Stimulated activated CD4-positive, alpha-beta T cell treated with anti-CD3 and anti-CD28 coated beads, Interleukin-2, amount 100 ng/mL, for 48 hours (primary cell): ENCODE measurements around the gene FLII.

ENCODE experiments used
- DNase-seq, 2 donors: peaks; one replicate each; pipeline ENCODE4 v3.0.0-alpha.2; 2020

Gene FLII

DNA sequence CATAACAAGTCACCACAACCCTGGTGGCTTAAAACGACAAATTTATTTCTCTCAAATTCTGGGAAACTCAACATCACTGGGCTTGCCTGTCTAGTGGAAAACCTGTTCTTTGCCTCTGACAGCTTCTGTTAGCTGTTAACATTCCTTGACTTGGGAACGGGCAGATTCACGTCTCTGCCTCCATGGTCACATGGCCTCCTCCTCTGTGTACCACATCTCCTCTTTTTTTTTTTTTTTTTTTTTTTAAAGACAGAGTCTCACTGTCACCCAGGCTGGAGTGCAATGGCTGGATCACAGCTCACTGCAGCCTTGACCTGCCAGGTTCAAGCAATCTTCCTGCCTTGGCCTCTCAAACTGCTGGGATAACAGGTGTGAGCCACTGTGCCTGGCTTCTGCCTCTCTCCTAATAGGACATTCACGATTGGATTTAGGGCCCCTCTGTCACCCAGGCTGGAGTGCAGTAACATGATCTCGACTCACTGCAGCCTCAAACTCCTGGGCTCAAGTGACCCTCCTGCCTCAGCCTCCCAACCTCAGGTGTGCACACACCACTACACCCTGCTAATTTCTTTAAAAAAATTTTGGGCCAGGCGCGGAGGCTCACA lies 44.8 kb downstream of the FLII start:
- DNase-seq = no peak

DNA sequence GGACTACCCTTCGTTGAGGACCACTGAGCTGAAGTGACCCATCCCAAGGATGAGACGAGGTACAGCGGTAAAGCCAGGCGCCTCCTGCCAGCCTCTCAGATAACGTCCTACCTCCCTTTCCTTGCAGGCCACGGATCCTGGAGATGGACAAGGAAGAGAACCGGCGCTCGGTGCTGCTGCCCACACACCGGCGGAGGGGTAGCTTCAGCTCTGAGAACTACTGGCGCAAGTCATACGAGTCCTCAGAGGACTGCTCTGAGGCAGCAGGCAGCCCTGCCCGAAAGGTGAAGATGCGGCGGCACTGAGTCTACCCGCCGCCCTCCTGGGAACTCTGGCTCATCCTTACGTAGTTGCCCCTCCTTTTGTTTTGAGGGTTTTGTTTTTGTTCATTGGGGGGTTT lies 50.4 kb downstream of the FLII start:
- DNase-seq = no peak

DNA sequence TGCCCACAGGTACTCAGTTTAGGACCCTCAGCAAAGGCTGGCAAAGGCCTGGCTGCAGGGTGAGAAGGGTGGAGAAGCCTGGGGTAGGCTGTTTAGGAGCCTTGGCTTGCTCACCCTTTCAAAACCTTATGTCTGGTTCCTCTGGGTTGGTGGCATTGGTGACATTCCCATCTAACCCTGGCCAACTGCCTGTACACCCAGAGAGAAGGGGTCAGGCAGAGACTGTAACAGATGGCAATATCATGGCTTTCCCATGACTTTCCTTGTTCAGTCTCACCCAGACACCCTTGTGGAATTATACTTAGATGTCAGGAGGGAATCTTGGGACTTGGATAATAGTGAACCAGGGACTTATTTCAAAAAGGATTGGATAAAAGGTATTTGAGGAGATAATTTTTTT lies 51.6 kb downstream of the FLII start:
- DNase-seq = no peak

DNA sequence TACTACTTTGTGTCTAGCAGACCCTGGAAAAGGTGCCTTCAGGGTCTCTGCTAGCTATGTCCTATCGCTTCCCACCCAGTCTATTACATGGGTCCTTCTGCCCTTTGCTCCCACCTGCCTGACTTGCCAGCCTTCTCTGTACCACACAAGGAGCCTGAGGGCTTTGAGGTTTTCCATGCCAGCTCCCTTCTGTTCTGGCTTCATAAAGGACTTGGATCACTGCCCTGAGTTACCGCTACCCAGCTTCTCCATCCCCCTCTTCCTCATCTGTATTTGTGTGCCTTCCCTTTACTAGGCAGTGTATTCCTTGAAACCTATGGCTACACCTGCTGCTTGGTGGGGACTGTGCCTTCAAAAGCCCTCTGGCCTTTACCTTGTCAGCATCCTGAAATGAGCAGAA lies 52.7 kb downstream of the FLII start:
- DNase-seq = no peak

DNA sequence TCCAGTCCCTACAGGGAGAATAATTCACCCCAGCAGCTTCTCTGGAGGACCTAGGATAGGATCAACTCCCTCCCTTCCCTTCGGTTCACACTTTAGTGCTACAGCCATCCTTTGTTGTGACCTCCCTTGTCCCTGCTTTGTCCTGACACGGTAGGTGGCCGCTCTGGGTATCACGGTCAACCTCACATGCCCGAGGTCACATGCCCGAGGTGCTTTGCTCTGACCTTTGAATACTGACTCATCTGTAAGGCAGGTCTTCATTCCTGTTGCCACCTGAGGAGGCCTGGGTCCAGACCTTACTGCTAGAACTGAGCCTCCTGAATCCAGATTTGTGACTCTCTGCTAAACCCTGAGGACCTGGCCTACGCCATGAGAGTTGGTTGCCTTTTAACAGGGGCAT lies 55.2 kb downstream of the FLII start:
- no peak for DNase-seq

DNA sequence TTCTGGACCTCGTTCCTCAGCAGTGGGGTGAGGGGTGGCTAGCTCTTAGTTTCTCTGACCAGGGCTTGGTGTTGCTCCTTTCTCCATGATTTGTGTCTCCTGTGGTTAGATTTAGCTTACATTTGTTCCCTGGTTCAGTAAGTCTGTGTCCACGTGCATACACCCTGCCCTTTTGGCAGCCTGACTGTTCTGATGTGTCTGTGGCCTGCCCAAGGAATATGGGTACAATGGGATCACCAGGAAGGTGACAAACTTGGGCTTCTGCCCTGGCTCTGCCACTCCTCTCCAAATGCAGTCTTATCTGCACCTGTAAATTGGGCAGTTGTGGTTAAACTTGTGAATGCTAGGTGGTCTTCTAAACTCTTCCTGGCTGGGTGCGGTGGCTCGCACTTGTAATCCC lies 57.4 kb downstream of the FLII start:
- no peak for DNase-seq

DNA sequence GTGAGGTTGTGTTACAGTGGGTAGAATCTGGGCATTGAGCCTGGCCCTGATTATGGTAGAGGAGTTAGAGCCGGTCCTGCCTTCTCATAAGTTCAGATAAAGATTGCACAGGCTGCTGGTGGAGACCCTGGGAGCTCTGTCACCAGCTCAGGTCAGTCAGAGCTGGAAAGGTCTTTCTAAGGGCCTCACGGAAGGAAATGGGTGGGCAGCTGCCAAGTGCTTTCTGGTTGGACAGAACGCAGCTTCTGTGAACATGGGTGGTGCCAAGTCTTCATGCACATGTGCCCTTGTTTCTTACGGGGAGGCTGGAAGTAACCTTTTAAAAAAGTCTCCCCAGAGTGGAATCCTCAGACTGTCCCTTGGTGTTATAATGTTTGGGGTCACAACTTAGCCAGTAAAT lies 60.0 kb downstream of the FLII start:
- no peak for DNase-seq

DNA sequence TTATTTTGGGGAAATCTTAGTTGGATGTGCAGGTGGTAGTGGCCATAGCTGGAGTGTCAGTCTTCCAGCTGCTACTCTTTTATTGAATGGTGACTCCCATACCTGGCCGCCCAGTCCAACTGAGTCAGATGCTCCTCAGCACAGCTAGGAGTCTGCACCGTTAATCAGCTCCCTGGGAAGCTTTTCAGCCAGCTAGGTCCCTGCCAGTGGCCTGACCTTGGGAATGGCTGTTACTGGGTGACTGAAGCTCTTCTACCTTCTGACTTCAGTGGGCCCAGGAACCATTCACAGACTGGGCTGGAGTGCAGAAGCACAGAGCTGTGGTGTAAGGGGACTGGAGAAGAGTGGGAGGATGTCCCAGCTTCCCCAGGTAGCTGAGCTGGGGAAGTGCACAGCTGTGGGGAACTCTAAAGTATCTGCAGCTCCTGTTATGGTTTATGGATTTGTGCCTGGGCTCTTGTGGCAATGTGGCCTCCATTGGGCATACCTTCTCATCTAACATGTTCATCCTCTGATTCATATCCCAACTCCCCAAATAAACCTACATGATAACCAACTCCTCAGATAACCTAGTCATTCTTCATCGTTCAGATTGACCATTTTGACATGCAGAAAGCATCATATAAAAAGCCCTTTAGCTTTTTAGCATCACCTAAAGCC lies 60.9 kb downstream of the FLII start:
- DNase-seq = no peak

DNA sequence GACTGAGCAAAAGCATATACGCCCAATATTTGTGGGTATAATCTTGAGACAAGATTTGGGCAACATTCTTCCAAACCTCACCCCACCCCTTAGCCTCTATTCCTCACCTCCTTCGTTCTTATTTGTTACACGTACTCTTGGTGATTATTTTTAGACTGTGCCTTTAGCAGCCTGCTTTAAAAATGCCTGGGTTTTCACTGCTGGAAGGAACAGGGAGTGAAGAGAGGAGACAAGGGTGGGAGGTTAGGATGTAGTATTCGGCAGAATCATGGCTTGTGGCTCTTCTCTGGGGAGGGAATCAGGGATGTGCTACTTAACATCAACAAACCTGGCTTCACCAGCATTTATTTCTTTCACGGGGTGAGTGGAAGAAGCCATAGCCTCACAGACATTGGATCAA lies 63.3 kb downstream of the FLII start:
- no peak for DNase-seq
